ENCODE measurements around the gene DHRS1. TPM values are rescaled to one million over a fixed set of nuclear protein-coding genes. Genes with fewer than 3 reads are reported as not detected.

The DHRS1 gene
- total and polyA plus RNA-seq, 9 of the 15 experiments (the other 6 are each of a cell fraction or from before 2014, with no cell fraction given): 7.3 to 33.6 (median 13.3) TPM

- H3K27me3 ChIP-seq (ENCODE audit: control insufficient read depth in 2 of 2, insufficient read depth in 2 of 2, low read length in 2 of 2): no peaks in the 10 kb centered on the region
- no peak overlapping the region for H3K4me3 ChIP-seq
- peaks cover 15 to 62% of the 10 kb centered on the region in 2 experiments; a peak in 4 of 5 replicates for H3K4me1 ChIP-seq (replicated peaks in 1 of 2; ENCODE audit: control insufficient read depth in 2 of 2, insufficient read depth in 2 of 2, low read length in 2 of 2)
- H3K9me1 ChIP-seq (ENCODE audit: control insufficient read depth, insufficient read depth, low read length): no peaks in the 10 kb centered on the region
- no peak overlapping the region for H3K4me2 ChIP-seq (ENCODE audit: insufficient read depth, low read length)
- no peak overlapping the region for H2AFZ ChIP-seq (ENCODE audit: low read depth, low read length)
- no peak for DNase-seq (ENCODE audit: extremely low read depth in 1 of 4, low spot score in 3 of 4)
- WGBS (ENCODE audit: insufficient coverage, low coverage, missing lambda C conversion rate): 66% methylated on average over 2 of the region's 4 CpGs
- H3K79me2 ChIP-seq (ENCODE audit: control insufficient read depth, insufficient read depth, low read length): no peaks in the 10 kb centered on the region
- ChIA-PET POLR2A (interaction anchor here (0.6 kb wide), 1 partner anchor 181 kb away, joined by 3 read pairs; no protein-coding TSS in a partner anchor), CTCF (ENCODE audit: low intra/inter-chr PET ratio) (no interaction called here)
- in situ Hi-C loops (cut with MboI): no loop called here
- no peak for ATAC-seq
- no peaks in the 10 kb centered on the region for H3K36me3 ChIP-seq (ENCODE audit: control insufficient read depth, insufficient read depth, low read length)
- no peak overlapping the region for H3K27ac ChIP-seq (ENCODE audit: extremely low read depth, low read depth, low read length)
- TF ChIP-seq NFYB (IDR thresholded peaks at IDR 0.05; ENCODE audit: extremely low read depth, insufficient read length): no peak
- no peak overlapping the region; a peak in 1 of 4 replicates for H3K9ac ChIP-seq (ENCODE audit: insufficient read depth in 1 of 2, low read depth in 2 of 2, low read length in 2 of 2)
- intact Hi-C loops (cut with micrococcal nuclease): no loop called here
- no peak for FAIRE-seq
- no TSS peak for BruUV-seq (replicated peaks)
- H3K9me3 ChIP-seq (replicated peaks; ENCODE audit: control insufficient read depth, insufficient read depth, low read depth, low read length): no peaks in the 10 kb centered on the region
- H4K20me1 ChIP-seq (replicated peaks; ENCODE audit: control insufficient read depth, insufficient read depth, low read length): no peaks in the 10 kb centered on the region
Observed at GRCh38 chr14:24260780-24261157, 38.8 kb downstream of the DHRS1 start.

GRCh38 chr14:24260026-24260779, 39.4 kb downstream of the DHRS1 start:
- DNase-seq (ENCODE audit: extremely low read depth in 1 of 4, low spot score in 3 of 4): peak in 1 of 4 experiments; percentile 16
- no peaks in the 10 kb centered on the region for H3K9me3 ChIP-seq (replicated peaks; ENCODE audit: control insufficient read depth, insufficient read depth, low read depth, low read length)
- no peaks in the 10 kb centered on the region; the same call in 2 of the 3 replicates for H3K36me3 ChIP-seq (ENCODE audit: control insufficient read depth, insufficient read depth, low read length)
- peaks cover 20 to 68% of the 10 kb centered on the region in 2 experiments; a peak in 4 of 5 replicates for H3K4me1 ChIP-seq (replicated peaks in 1 of 2; ENCODE audit: control insufficient read depth in 2 of 2, insufficient read depth in 2 of 2, low read length in 2 of 2)
- no peak overlapping the region for H3K4me2 ChIP-seq (ENCODE audit: insufficient read depth, low read length)
- ChIA-PET CTCF (ENCODE audit: low intra/inter-chr PET ratio) (no interaction called here), POLR2A (interaction anchor here (0.6 kb wide), 1 partner anchor 181 kb away, joined by 3 read pairs; no protein-coding TSS in a partner anchor)
- no TSS peak for BruUV-seq (replicated peaks)
- 0 out of 2 replicates have a peak, but pooled peaks have one; percentile 18 for TF ChIP-seq NR2C1 (IDR thresholded peaks at IDR 0.05)
- TF ChIP-seq NR2C1 (tag; IDR thresholded peaks at IDR 0.05): no peak
- no peak for TF ChIP-seq IRF2 (CRISPR knock-in tag; IDR thresholded peaks at IDR 0.05)
- intact Hi-C loops (cut with micrococcal nuclease) (no loop called here), in situ Hi-C loops (cut with MboI) (no loop called here)
- WGBS (ENCODE audit: insufficient coverage, low coverage, missing lambda C conversion rate): 54% methylated on average over 11 of the region's 16 CpGs
- H3K9ac ChIP-seq (ENCODE audit: insufficient read depth in 1 of 2, low read depth in 2 of 2, low read length in 2 of 2): peak overlapping the region in 1 of 2 experiments; percentile 64; a peak in 2 of 4 replicates
- no peak overlapping the region for H3K4me3 ChIP-seq
- H2AFZ ChIP-seq (ENCODE audit: low read depth, low read length): no peak overlapping the region
- ATAC-seq: no peak
- H3K27ac ChIP-seq (ENCODE audit: extremely low read depth, low read depth, low read length): no peak overlapping the region
- FAIRE-seq: no peak
- H3K9me1 ChIP-seq (ENCODE audit: control insufficient read depth, insufficient read depth, low read length): no peaks in the 10 kb centered on the region
- H3K79me2 ChIP-seq (ENCODE audit: control insufficient read depth, insufficient read depth, low read length): no peaks in the 10 kb centered on the region
- H3K27me3 ChIP-seq (ENCODE audit: control insufficient read depth in 2 of 2, insufficient read depth in 2 of 2, low read length in 2 of 2): no peaks in the 10 kb centered on the region
- no peaks in the 10 kb centered on the region for H4K20me1 ChIP-seq (replicated peaks; ENCODE audit: control insufficient read depth, insufficient read depth, low read length)

All from K562 (cell line).